CD1c-positive myeloid dendritic cell (primary cell): ENCODE data around the gene ILKAP.

Experiments
- DNase-seq: peaks from one replicate; pipeline ENCODE4 v3.0.0-alpha.2; 2016; ENCODE audit errors: extremely low spot score

Gene ILKAP

GRCh38 chr2:238152771-238153688, 50.5 kb downstream of the ILKAP start:
- no peak for DNase-seq

GRCh38 chr2:238151628-238152235, 51.8 kb downstream of the ILKAP start:
- no peak for DNase-seq

- no peak for DNase-seq
These were observed 52.3 kb downstream of the ILKAP start for GRCh38 chr2:238151205-238151604.

GRCh38 chr2:238150686-238151085, 52.8 kb downstream of the ILKAP start:
- no peak for DNase-seq

GRCh38 chr2:238149841-238150572, 53.5 kb downstream of the ILKAP start:
- DNase-seq = no peak

- DNase-seq = no peak
These were observed 54.5 kb downstream of the ILKAP start for GRCh38 chr2:238148981-238149380.

GRCh38 chr2:238146884-238147544, 56.5 kb downstream of the ILKAP start:
- no peak for DNase-seq

GRCh38 chr2:238145851-238146250, 57.6 kb downstream of the ILKAP start:
- no peak for DNase-seq

- no peak for DNase-seq
These were observed 58.4 kb downstream of the ILKAP start for GRCh38 chr2:238145046-238145445.

- DNase-seq = no peak
These were observed 59.2 kb downstream of the ILKAP start for GRCh38 chr2:238144262-238144661.

GRCh38 chr2:238143239-238143951, 60.1 kb downstream of the ILKAP start:
- no peak for DNase-seq

- DNase-seq = no peak
These were observed 60.9 kb downstream of the ILKAP start for GRCh38 chr2:238142382-238143205.

- DNase-seq = peak; percentile 72
These were observed 61.8 kb downstream of the ILKAP start for GRCh38 chr2:238141541-238142318.

GRCh38 chr2:238140721-238141540, 62.6 kb downstream of the ILKAP start:
- DNase-seq = no peak

- no peak for DNase-seq
These were observed 63.5 kb downstream of the ILKAP start for GRCh38 chr2:238140040-238140439.

GRCh38 chr2:238139196-238140039, 64.1 kb downstream of the ILKAP start:
- no peak for DNase-seq

GRCh38 chr2:238138331-238139195, 64.9 kb downstream of the ILKAP start, which contains the start of gene KLHL30:
TSS of gene KLHL30 (plus strand) at chr2:238138668. CDS start at chr2:238140755, 2,087 bp downstream.
- DNase-seq = no peak
